ENCODE data around the gene ZWILCH. TPM values are rescaled to one million over a fixed set of nuclear protein-coding genes. Genes with fewer than 3 reads are reported as not detected.

The ZWILCH gene
- total RNA-seq, 1 donor = 19.9 TPM

- no peak for DNase-seq (ENCODE audit: low read depth)
- H3K4me3 ChIP-seq (ENCODE audit: low read depth, low read length) = no peak overlapping the region
- TF ChIP-seq, protein P1, sequence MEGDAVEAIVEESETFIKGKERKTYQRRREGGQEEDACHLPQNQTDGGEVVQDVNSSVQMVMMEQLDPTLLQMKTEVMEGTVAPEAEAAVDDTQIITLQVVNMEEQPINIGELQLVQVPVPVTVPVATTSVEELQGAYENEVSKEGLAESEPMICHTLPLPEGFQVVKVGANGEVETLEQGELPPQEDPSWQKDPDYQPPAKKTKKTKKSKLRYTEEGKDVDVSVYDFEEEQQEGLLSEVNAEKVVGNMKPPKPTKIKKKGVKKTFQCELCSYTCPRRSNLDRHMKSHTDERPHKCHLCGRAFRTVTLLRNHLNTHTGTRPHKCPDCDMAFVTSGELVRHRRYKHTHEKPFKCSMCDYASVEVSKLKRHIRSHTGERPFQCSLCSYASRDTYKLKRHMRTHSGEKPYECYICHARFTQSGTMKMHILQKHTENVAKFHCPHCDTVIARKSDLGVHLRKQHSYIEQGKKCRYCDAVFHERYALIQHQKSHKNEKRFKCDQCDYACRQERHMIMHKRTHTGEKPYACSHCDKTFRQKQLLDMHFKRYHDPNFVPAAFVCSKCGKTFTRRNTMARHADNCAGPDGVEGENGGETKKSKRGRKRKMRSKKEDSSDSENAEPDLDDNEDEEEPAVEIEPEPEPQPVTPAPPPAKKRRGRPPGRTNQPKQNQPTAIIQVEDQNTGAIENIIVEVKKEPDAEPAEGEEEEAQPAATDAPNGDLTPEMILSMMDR (IDR thresholded peaks at IDR 0.05; ENCODE audit: insufficient read depth, low read depth, low read length) = no peak
Measured at GRCh38 chr15:66558271-66558670, 53.1 kb downstream of the ZWILCH start.

- no peak for DNase-seq (ENCODE audit: low read depth)
- TF ChIP-seq, protein P1 (IDR thresholded peaks at IDR 0.05; ENCODE audit: insufficient read depth, low read depth, low read length) = no peak
- H3K4me3 ChIP-seq (ENCODE audit: low read depth, low read length) = no peak overlapping the region
Measured at GRCh38 chr15:66560856-66561525, 55.9 kb downstream of the ZWILCH start.

DNA sequence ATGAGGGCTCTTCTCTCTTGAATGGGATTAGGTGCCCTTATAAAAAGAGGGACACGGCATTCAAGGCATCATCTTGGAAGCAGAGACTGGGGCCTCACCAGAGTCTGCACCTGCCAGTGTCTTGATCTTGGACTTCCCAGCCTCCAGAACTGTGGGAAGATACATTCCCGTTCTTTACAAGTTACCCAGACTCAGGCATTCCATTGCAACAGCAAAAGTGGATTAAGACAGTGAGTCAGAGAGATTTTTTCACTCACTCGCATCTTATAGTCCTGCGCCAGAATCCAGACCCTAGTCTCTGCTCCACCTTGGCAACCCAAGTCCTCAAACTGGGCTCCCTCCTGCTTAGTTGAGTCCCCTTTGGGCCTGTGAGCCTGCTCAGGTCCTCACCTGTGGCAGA lies 58.0 kb downstream of the ZWILCH start:
- TF ChIP-seq, protein P1 (IDR thresholded peaks at IDR 0.05; ENCODE audit: insufficient read depth, low read depth, low read length) = no peak
- H3K4me3 ChIP-seq (ENCODE audit: low read depth, low read length) = no peak overlapping the region
- DNase-seq (ENCODE audit: low read depth) = peak; percentile 18

DNA sequence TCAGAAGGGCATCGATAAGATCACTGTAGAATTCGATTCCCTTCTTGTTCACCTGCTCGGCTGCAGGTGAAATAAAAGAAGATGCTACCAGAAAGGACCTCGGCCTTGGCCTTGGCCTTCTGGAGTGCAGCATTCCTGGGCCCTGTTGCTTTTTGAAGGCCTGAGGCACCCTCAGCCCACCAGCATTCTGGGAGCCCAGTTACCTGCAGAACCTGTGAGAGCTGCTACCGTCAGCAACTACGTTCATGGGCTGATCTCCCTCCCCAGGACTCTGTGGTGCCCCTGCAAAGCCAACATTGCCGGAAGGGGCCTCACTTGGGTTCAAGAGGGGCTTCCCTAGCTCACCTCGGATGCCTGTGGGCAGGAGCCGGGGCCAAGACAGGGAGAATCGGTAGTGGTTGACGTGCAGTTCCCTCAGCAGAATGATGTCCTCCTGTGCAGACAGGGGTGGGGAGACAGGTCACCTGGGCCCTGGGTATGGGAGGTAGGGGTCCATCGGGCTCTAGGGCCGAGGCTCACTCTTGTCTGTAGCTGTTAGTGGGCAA lies 58.5 kb downstream of the ZWILCH start:
- DNase-seq (ENCODE audit: low read depth) = no peak
- TF ChIP-seq, protein P1 (IDR thresholded peaks at IDR 0.05; ENCODE audit: insufficient read depth, low read depth, low read length) = no peak
- H3K4me3 ChIP-seq (ENCODE audit: low read depth, low read length) = no peak overlapping the region

GRCh38 chr15:66564136-66565041 lies 59.3 kb downstream of the ZWILCH start:
- H3K4me3 ChIP-seq (ENCODE audit: low read depth, low read length) = no peak overlapping the region
- DNase-seq (ENCODE audit: low read depth) = no peak
- TF ChIP-seq, protein P1 (IDR thresholded peaks at IDR 0.05; ENCODE audit: insufficient read depth, low read depth, low read length) = no peak

GRCh38 chr15:66565141-66565641 lies 60.1 kb downstream of the ZWILCH start:
- TF ChIP-seq, protein P1 (IDR thresholded peaks at IDR 0.05; ENCODE audit: insufficient read depth, low read depth, low read length) = no peak
- H3K4me3 ChIP-seq (ENCODE audit: low read depth, low read length) = no peak overlapping the region

More at GRCh38 chr15:66565141-66565641, 60.1 kb downstream of the ZWILCH start:
- DNase-seq (ENCODE audit: low read depth) = no peak
